Spleen (tissue), 7 donors: Measurements from ENCODE around the gene ZNF77.

Experiments used
- CTCF ChIP-seq, 11 experiments: fragments of 200-600 bp in 7 of 11; fragments of 450-650 bp in 4 of 11; sonication (generic) in 4 of 11; IDR thresholded peaks in 8 of 11; conservative IDR thresholded peaks in 3 of 11; 1 replicate in 7 of 11; 2 replicates in 4 of 11; pipeline versions ENCODE4 v1.4.0 to v1.8.0; 2016 to 2021; ENCODE audit warnings: antibody characterized with exemption in 11 of 11, inconsistent platforms in 4 of 11, mild to moderate bottlenecking in 1 of 11
- POLR2AphosphoS5 ChIP-seq, 3 donors: sonication (generic); formaldehyde crosslinking; IDR thresholded peaks; one replicate each; pipeline ENCODE4 v1.5.1; 2017; ENCODE audit warnings: antibody characterized with exemption in 3 of 3
- donor health status: DM: no; HTN: no; CAD: no; lungs with moderate emphysema.
- donor health status: DM: no; HTN: no; CAD: no.
- donor health status: DM: no; HTN: no; CAD: no.

DNA sequence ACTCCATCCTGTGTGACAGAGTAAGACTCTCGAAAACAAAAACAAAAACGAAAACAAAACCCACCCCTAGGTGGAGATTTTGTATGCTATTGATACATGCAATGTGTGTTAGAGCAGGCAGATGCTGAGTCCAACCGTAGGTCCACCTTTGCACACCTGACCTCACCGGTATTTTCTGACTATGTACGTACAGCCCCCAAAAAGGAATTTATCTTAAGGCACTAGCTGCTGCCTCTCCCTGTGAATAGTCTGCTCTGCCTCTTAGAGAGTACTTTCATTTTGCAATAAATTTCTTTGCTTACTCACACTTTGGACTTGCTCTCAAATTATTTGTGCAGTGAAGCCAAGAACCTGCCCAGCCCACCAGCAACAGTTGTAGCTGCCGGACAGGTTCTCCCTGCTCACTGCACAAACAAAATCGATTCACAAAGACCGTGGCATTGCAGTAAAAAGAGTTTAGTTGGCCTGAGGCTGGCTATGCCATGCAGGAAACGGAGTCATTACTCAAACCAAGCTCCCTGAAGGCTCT, 8.2 kb upstream of the ZNF77 start:
- no peak for TF ChIP-seq CTCF (IDR thresholded peaks at IDR 0.05 in 8 of 11, conservative IDR thresholded peaks at IDR 0.05 in 3 of 11)
- TF ChIP-seq POLR2AphosphoS5 (IDR thresholded peaks at IDR 0.05) = no peak
